Cerebellar cortex (tissue), 1 donor: ENCODE data around the gene LZIC.

Experiments
- DNase-seq: peaks from one replicate; pipeline ENCODE4 v3.0.0-alpha.2; 2015; ENCODE audit warnings: low spot score

Gene LZIC

GRCh38 chr1:9886092-9886742, 57.0 kb downstream of the LZIC start:
- DNase-seq: no peak

GRCh38 chr1:9884805-9885204, 58.4 kb downstream of the LZIC start:
- DNase-seq: no peak

GRCh38 chr1:9883585-9884449, 59.4 kb downstream of the LZIC start:
- no peak for DNase-seq

- DNase-seq: no peak
These were observed 60.3 kb downstream of the LZIC start for GRCh38 chr1:9882945-9883303.

GRCh38 chr1:9882296-9882944, 60.8 kb downstream of the LZIC start:
- no peak for DNase-seq

GRCh38 chr1:9881838-9882249, 61.3 kb downstream of the LZIC start:
- DNase-seq: no peak
